Measurements from ENCODE around the gene ARIH2. TPM values are rescaled to one million over a fixed set of nuclear protein-coding genes. Genes with fewer than 3 reads are reported as not detected.

The ARIH2 gene
- total RNA-seq, 1 donor from 2014 or later = 112 TPM

DNA sequence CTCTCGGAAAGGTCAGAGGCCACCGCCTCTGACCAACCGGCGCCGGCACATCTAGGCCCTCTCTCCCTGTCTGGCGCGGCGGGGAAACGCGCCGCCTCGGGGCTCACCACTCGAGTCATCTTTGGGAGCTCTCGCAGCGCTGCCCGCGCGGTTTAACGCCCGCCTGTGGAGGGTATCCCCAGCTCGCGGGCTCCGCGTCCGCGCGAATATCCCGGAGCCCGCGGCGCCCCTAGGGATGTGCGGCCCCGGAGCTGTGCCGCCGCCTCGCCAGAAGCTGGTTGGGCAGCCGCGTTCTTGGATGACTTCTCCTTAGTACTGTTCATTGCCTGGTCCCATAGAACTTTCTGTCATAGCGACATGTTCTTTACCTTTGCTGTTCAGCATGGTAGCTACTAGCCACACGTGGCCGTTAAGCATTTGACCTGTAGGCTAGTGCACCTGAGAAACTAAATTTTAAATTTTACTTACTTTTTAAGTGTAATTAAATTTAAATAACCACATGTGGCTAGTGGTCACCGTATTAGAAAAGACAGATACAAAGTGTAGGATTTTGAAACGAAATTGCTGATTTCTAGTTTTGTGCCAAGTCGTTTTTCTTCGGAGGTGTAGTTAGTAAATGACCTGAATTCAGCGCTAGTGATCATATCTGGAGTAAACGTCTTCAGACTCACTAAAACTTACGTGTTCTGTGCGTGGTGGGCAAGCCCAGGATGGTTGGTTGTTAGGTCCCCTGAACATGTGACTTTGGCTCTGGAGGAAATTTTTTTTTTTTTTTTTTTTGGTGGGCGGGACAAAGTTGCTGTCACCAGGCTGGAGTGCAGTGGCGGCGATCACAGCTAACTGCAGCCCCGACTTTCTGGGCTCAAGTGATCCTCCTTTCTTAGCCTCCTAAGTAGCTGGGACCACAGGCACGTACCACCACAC, 835 bp downstream of the ARIH2 start:
- H3K27ac Mint-ChIP-seq = peak overlapping the region; percentile 98

DNA sequence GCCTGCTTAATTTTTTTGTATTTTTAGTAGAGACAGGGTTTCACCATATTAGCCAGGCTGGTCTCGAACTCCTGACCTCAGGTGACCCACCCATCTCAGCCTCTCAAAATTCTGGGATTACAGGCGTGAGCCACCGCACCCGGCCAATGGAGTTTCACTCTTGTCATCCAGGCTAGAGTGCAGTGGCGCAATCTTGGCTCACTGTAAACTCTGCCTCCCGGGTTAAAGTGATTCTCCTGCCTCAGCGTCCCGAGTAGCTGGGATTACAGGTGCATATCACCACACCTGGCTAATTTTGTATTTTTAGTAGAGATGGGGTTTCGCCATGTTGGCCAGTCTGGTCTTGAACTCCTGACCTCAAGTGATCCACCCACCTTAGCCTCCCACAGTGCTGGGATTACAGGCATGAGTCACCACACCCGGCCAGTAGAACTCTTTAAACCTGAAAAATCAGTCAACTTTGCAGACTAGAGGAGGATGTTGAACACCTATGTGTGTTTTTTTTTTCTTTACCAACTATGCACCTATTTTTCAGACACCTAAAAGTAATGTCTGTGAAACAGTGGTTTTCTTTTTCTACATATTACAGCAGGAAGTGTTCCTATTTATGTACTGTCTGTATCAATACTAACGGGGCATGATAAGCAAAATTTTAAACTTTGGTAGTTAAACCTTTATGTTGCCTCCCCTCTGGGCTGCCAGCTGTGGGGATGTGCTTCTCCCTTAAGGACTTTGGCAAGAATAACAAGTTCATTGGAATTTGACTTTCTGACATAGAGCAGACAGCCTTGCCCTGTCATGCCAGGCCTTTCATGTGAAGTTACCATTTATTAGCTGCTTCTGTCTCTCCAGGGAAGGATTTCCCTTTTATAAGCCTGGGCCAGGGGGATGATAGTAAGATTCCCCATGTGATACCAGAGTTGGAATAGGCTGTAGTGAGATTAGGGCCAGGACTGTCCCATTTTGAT, 8.1 kb downstream of the ARIH2 start:
- TF ChIP-seq, protein P1, sequence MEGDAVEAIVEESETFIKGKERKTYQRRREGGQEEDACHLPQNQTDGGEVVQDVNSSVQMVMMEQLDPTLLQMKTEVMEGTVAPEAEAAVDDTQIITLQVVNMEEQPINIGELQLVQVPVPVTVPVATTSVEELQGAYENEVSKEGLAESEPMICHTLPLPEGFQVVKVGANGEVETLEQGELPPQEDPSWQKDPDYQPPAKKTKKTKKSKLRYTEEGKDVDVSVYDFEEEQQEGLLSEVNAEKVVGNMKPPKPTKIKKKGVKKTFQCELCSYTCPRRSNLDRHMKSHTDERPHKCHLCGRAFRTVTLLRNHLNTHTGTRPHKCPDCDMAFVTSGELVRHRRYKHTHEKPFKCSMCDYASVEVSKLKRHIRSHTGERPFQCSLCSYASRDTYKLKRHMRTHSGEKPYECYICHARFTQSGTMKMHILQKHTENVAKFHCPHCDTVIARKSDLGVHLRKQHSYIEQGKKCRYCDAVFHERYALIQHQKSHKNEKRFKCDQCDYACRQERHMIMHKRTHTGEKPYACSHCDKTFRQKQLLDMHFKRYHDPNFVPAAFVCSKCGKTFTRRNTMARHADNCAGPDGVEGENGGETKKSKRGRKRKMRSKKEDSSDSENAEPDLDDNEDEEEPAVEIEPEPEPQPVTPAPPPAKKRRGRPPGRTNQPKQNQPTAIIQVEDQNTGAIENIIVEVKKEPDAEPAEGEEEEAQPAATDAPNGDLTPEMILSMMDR (IDR thresholded peaks at IDR 0.05) = no peak
- Mint-ChIP-seq H3K4me1 (peaks cover 46% of the 10 kb centered on the region), H3K27me3 (no peaks in the 10 kb centered on the region), H3K27ac (no peak overlapping the region), H3K36me3 (ENCODE audit: low read depth) (peaks cover 70% of the 10 kb centered on the region), H3K9me3 (no peaks in the 10 kb centered on the region), H3K4me3 (no peak overlapping the region)
- intact Hi-C loops (cut with micrococcal nuclease) = no loop called here
- CTCF ChIA-PET = no interaction called here
- POLR2A ChIA-PET = interaction anchor here (2.4 kb wide), 1 partner anchor 8 kb away, joined by 10 read pairs; the partner anchor contains the start of gene ARIH2
- no peak for ATAC-seq (ENCODE audit: low read depth)
- DNase-seq = no peak

More for the DNA sequence above, 835 bp downstream of the ARIH2 start:
- H3K9me3 Mint-ChIP-seq = no peaks in the 10 kb centered on the region
- no peak for DNase-seq
- peak; percentile 14 for ATAC-seq (ENCODE audit: low read depth)
- peaks cover 21% of the 10 kb centered on the region for H3K36me3 Mint-ChIP-seq (ENCODE audit: low read depth)
- peak overlapping the region; percentile 99 for H3K4me3 Mint-ChIP-seq
- CTCF ChIA-PET = interaction anchor here (0.7 to 1.9 kb wide), 8 partner anchors 15 to 836 kb away, joined by 3 to 5 read pairs (median 4); partner anchors contain the start of gene PRKAR2A
- no peaks in the 10 kb centered on the region for H3K27me3 Mint-ChIP-seq
- POLR2A ChIA-PET = interaction anchor here (0.6 to 3.4 kb wide), 19 partner anchors 9 to 944 kb away, joined by 3 to 36 read pairs (median 9); partner anchors contain the start of genes IMPDH2, IP6K2, NDUFAF3 and PRKAR2A
- TF ChIP-seq, protein P1 (IDR thresholded peaks at IDR 0.05) = no peak
- H3K4me1 Mint-ChIP-seq = peaks cover 32% of the 10 kb centered on the region
- intact Hi-C loops (cut with micrococcal nuclease) = loop anchor here (2.0 kb wide), 2 partner anchors 101 to 203 kb away; partner anchors contain the start of gene IP6K2

DNA sequence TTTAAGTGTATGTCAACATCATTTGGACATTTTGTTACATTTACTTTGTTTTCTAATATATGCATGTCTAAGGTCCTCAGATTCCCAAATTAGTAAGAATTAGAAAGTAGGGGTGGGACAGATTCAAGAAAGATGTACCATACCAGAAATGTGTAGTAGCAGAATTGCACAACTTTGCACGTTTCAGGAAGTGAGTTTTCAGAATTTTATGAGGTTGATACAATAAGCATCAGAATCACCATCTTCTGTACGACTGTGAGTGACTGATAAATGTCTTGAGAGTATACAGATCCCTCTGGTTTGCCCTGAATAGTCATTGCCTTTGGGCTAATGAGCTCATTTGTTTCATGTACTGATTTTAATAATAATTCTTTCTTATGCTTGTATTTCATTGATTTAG, 9.3 kb downstream of the ARIH2 start:
- Mint-ChIP-seq H3K4me3 (no peak overlapping the region), H3K4me1 (peaks cover 49% of the 10 kb centered on the region), H3K36me3 (ENCODE audit: low read depth) (peaks cover 73% of the 10 kb centered on the region), H3K27me3 (no peaks in the 10 kb centered on the region), H3K9me3 (no peaks in the 10 kb centered on the region), H3K27ac (no peak overlapping the region)
- DNase-seq (no peak), ATAC-seq (ENCODE audit: low read depth) (no peak)
- TF ChIP-seq, protein P1 (IDR thresholded peaks at IDR 0.05) = no peak
- ChIA-PET POLR2A (interaction anchor here (2.4 kb wide), 1 partner anchor 9 kb away, joined by 10 read pairs; the partner anchor contains the start of gene ARIH2), CTCF (interaction anchor here (0.5 kb wide), 1 partner anchor 40 kb away, joined by 3 read pairs; no protein-coding TSS in a partner anchor)
- intact Hi-C loops (cut with micrococcal nuclease) = no loop called here

DNA sequence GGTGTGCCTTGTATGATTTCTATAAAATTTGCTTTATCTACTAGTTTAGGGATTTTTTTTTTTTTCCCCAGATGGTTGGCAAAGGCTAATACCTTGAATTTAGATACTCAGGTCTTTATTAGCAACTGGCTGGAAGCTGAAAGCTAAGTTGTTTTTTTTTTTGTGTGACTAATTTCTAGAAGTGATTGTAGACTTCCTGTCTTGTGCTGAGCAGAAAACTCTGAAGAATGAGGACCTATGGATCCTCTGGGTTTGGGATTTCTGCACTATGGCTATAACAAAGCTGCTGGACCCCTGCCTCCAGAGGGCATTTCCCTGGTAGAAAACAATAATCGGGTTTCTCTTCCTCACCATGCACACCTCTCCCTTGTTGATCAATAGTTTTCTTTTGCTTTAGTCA, 10.0 kb downstream of the ARIH2 start:
- ChIA-PET POLR2A (interaction anchor here (2.4 kb wide), 1 partner anchor 10 kb away, joined by 10 read pairs; the partner anchor contains the start of gene ARIH2), CTCF (interaction anchor here (0.5 kb wide), 1 partner anchor 41 kb away, joined by 3 read pairs; no protein-coding TSS in a partner anchor)
- DNase-seq (no peak), ATAC-seq (ENCODE audit: low read depth) (no peak)
- Mint-ChIP-seq H3K9me3 (no peaks in the 10 kb centered on the region), H3K36me3 (ENCODE audit: low read depth) (peaks cover 75% of the 10 kb centered on the region), H3K27ac (peak overlapping the region; percentile 41), H3K4me1 (peaks cover 49% of the 10 kb centered on the region), H3K27me3 (no peaks in the 10 kb centered on the region), H3K4me3 (no peak overlapping the region)
- intact Hi-C loops (cut with micrococcal nuclease) = no loop called here
- TF ChIP-seq, protein P1 (IDR thresholded peaks at IDR 0.05) = no peak

Measured in activated B cell treated with CpG ODN at 0.5 μM for 24 hours (primary cell).